GM19351 (cell line): ENCODE data around the gene SAMD9.
"Not testable (repeated sequence)": the region's sequence is repeated elsewhere in the genome, so short reads cannot be mapped to it uniquely, and the experiment has no call there.

Experiments
- ATAC-seq: cut with Tn5 transposase; IDR thresholded peaks from one replicate; pipeline ENCODE4 v1.9.1; 2021; ENCODE audit warnings: mild to moderate bottlenecking, moderate library complexity; ENCODE audit not compliant: unreplicated experiment

SAMD9 gene

DNA sequence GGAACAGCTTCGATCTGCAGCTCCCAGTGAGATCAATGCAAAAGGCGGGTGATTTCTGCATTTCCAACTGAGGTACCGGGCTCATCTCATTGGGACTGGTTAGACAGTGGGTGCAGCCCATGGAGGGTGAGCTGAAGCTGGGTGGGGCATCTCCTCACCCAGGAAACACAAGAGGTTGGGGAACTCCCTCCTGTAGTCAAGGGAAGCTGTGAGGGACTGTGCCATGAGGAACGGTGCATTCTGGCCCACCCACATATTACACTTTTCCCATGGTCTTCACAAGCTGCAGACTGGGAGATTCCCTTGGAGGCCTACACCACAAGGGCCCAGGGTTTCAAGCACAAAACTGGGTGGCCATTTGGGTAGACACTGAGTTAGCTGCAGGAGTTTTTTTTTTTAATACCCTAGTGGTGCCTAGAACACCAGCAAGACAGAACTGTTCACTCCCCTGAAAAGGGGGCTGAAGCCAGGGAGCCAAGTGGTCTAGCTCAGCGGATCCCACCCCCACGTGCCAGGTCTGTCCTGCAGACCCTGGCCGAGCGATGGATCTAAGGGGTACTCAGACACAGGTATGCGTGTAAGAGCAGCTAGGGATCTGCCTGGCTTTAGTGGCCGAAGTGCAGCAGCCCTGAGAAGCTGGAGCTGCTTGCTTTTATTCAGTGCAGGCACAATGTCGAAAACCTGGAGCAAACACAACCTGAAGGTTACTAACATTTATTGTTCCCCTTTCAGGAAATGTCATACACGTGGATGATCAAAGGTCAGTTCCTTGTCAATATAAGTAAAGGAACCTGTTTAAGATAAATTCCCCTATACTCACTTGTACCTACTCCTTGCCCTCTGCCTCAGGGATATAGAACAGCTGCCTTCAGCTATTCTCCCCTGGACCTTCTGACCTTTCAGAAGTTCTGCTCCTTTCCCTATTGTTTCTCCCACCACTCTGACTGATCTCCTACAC, 3.1 kb upstream of the SAMD9 start:
- ATAC-seq = no peak

DNA sequence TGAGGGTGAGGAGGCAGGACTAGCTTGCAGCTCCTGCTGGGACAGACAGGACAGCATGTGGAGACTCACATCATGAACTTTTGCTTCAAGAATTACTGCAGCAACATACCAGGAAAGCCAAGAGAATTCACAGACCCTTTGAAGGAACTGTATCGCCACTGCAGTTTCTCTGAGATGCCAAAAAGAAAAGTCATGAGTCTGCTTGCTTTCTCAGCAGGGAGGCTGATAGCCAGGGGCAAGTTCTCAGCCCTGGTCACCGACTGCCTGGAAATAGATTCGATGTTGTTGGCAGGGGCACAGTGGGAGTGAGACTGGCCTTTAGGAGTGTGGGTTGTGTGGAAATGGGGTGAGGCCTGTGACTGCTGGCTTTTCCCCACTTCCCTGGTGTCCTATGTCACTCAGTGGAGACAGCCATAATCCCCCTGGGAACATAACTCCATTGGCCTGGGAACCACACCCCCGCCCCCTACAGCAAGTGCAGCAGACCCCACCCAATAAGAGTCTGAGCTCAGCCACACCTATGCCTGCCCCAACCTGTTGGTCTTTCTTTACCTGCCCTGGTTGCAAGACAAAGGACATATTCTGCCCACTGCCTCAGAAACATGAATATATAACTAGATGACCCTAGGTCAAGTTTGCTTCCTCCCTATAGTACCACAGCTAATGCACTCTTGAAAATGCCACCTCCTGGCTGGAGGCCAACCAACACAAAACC, 1.6 kb upstream of the SAMD9 start:
- no peak for ATAC-seq

DNA sequence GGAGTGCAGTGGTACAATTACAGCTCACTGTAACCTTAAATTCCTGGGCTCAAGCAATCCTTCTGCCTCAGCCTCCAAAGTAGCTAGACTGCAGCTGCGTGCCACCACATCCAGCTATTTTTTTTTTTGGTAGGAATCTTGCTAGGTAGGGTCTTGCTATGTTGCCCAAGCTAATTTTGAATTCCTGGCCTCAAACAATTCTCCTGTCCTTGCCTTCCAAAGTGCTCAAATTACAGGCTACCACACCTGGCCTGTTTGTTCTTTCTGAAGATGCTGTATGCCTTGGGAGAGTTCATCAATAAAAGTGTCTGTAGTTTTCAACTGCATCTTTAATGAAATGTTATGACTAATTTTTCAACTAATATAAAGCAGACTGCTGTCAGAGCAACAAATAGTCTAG, 452 bp downstream of the SAMD9 start:
- ATAC-seq = no peak

DNA sequence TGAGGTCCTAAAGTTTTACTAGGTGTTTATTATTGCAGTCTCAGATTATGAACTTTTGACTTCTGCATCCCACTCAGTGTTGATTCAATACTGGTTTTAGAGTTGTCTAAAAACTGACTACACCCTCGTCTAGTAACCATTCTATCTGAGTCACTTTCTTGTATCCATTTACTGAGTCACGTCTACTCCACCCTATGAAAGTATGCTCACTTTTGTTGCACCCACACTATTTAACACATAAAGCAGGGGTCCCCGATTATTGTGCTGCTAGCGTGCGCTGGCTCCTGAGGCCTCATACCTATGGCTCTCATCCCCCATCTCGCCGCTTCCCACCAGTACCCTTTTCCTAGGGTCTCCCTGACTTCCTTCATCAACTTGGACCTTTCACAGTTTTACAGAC, 2.0 kb downstream of the SAMD9 start:
- ATAC-seq = no peak

DNA sequence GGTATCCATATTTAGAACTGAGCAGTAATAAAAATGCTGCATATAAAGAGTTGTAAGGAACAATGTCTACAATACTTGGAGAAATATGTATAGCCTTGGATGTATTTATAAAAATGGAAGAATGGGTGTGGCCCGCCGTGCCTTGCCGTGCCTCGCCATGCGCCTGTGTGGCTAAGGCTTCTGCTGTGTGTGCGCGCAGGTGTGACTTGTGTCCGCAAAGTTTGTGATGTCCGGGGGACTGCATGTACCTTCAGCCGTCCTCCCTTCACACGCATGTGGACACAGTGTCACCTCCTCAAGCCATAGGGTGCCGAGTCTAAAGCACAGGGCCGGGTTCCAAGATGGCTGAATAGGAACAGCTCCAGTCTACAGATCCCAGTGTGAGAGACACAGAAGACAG, 9.8 kb downstream of the SAMD9 start:
- no peak for ATAC-seq

DNA sequence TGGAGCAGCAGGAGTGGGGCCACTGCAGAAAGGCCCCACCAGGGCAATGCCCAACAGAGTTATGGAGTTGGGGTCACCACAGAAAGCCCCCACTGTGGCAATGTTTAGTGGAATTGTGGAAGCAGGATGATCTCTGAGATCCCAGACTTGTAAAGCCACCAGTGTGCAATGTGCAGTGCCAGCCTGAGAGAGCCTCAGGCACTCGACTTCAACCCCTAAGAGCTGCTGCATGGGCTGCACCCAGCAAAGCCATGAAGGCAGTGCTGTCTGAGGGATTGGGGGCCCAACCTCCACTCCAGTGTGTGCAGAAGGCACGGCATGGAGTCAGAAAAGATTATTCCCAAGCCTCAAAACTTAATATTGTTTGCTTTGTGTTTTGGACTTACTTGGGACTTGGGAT, 20.4 kb downstream of the SAMD9 start:
- ATAC-seq = no peak

DNA sequence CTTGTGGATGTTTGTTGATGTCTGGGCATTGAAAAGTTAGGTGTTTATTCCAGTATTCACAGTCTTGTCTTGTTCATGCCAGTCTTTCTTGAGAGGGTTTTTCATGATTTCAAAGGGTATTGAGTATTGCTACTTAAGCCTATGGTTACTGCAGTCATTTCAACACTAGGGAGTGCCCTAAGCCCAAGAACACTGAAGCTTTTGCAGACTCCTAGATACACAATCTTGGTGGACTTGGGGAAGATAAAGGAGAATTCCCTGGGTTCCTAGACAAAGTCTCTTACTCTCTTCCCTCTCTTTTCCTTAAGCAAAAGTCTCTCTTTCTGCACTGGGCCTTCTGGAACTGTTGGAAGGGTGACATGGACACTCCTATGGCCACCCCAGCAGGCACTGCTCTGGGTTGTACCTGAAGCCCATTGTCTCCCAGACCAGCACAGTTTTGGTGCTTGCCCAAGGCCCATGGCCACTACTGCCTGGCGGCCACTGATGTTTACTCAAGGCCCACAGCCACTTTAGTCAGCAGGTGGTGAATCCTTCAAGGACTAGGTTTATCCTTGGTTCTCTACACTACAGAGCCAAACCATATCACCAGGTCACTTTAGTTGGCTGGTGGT, 24.9 kb downstream of the SAMD9 start:
- ATAC-seq = peak; percentile 81

DNA sequence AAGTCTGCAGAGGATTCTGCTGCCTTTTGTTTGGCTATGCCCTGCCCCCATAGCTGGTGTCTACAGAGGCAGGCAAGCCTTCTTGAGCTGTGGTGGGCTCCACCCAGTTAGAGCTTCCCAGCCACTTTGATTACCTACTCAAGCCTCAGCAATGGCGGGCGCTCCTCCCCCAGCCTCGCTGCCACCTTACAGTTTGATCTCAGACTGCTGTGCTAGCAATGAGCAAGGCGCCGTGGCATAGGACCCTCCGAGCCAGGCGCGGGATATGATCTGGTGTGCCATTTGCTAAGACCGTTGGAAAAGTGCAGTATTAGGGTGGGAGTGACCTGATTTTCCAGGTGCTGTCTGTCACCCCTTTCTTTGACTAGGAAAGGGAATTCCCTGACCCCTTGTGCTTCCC, 44.4 kb downstream of the SAMD9 start:
- ATAC-seq = not testable (repeated sequence)

DNA sequence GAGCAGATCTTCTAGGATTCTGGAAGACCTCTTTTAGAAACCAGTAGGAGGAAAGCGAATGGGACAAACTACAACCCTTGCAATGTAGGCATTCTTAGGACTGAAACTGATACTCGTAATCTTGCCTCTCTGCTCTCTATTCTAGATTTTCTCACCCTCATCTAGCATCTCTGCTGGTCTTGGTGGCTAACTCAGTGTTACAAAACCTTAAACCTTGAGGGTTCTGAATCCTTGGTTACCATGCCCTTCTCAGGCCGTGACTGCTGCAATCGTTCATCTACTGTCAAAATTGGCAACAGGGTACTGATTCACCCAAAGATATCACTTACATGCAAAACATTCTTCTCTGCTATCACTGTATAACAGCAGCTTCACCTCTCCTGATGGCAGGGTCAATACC, 55.2 kb downstream of the SAMD9 start:
- ATAC-seq = peak; percentile 54

DNA sequence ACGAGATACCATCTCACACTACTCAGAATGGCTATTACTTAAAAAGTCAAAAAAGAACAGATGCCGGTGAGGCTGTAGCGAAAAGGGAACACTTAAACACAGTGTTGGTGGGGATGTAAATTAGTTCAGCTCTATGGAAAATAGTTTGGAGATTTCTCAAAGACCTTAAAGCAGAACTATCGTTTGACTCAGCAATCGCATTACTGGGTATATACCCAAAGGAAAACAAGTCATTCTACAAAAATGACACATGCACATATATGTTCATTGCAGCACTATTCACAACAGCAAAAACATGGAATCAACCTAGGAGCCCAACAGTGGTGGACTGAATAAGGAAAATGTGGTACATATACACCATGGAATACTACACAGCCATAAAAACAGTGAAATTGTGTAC, 56.9 kb downstream of the SAMD9 start:
- ATAC-seq = no peak

DNA sequence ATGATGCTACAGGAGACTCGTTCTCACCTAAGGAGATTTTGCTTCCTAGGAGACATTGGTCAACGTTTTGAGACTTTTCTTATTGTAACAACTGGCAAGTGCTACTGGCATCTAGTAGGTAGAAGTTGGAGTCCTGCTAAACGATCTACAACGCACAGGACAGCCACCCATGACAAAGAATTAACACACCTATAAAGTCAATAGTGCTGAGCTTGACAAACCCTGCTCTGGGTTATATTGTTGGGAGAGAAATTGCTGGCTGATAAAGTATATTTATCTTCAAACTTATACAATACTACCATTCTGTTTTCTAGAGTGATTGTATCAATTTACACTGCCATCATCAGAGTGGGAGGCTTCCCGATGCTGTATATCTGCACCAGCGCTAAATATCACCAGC, 57.8 kb downstream of the SAMD9 start:
- ATAC-seq = no peak

DNA sequence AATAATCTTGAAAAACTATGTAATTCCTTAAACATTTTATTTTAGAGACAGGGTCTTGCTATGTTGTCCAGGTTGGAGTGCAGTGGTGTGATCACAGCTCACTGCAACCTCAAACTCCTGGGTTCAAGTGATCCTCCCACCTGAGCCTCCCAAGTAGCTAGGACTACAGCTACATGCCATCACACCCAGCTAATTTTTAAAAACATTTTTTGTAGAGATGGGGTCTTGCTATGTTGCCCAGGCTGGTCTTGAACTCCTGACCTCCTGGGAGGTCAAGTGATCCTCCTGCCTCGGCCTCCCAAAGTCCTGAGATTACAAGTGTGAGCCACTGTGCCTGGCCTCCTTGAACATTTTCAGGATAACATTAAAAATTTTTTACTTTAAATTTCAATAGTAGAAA, 61.2 kb downstream of the SAMD9 start:
- ATAC-seq = not testable (repeated sequence)

DNA sequence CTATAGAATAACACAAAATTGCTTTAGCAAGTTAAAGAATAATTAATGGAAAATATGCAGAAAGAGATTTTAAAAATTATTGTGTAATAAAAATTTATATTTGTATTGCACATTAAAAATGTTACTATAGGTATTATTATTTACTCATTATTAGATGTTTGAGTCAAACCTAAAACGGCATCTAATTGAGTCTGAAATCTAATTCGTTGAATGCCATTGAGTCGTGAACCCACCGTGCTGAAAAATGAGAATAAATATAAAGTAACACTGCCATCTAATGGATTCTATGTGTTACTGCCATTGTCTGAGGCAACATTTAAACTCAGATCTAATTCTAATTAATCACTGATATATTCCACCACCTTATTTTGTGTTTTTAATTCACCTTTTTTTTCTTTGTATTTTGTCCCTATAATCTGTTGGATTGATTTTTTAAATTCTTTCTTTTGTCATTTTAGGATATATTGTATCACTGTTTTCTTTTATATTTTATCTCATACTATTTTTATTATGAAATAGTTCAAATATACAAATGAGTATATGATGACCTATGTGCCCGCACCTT, 62.2 kb downstream of the SAMD9 start:
- peak; percentile 69 for ATAC-seq

DNA sequence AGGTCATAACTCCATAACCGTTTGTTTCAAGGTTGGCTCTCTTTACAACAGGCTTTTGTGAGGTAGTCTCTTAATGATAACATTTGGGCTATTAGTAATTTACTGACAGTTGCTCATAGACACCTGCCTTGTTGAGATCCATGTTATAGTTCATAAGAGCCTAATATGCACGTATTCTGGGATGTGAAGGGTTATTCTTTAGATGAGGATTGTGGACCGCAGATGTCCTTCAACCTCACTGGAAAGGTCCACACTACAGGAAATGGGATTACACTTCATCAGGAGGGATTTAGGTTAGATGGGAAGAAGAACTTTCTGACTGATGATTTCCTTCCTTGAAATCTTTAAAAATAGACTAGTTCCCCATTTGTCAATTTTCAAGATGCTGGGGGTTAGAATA, 62.8 kb downstream of the SAMD9 start:
- no peak for ATAC-seq

DNA sequence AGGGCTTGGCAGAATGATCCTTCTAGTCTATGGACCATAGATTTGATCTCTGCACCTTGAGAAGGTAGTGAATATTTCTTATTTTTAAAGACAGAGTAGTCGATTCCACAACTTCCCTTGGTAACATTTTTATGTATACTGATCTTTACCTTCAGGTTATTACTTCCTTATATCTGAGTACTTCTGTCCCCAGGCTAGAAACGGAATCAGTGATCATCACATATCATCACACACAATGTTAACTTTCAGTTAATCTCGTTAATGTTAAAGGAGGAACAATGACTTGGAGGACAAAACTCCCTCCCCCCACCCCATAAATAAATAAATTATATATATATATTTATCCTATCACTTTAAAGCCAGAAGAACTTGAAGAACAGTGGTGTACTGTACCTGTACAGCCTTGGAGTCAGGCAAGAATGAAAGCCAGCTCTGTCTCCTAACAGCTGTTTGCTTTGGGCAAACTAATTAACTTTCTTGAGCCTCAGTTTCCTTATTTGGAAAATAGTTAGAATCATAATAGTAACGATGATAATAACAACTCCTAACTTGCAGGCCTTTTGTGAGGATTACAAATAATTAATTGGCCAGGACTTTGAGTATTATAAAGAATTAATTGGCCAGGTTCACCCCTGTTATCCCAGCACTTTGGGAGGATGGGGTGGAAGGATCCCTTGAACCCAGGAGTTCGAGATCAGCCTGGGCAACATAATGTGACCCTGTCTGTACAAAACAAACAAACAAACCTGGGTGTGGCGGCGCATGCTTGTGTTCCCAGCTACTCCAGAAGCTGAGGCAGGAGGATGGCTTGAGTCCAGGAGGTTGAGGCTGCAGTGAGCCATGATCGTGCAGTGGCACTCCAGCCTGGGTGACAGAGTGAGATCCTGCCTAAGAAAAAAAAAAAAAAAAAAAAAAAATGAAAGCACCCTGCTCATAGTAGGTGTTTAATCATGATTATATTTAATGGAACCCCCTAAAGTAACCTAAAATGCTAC, 63.5 kb downstream of the SAMD9 start:
- ATAC-seq = no peak

DNA sequence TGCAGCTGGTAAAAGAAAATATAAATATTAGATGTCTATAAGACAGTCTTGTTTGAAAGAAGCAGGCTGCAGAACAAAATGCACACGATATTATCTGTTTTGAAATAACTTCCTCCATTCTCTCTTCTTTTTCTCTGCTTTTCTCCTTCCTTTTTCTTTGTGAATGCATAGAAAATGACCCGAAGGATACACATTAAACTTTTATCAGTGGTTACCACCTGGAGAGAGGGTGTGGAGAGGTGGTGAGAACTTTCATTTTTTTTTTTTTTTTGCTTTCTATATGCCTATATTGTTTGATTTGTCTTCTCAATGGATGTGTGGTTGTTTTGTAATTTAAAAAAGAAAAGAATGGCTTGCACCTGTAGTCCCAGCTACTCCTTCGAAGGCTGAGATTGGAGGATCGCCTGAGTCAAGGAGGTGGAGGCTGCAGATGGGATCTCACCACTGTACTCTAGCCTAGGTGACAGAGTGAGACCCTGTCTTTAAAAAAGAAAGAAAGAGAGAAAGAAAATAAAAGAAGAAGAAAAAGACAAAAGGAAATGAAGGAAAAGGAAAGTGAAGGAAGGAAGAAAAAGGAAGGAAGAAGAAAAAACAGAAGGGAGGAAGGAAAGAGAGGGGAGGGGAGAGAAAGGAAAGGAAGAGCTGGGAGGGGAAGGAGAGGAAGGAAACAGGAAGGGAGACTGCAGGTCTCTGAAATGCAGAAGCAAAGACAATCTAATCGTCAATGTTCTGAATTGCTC, 64.4 kb downstream of the SAMD9 start:
- ATAC-seq = no peak

DNA sequence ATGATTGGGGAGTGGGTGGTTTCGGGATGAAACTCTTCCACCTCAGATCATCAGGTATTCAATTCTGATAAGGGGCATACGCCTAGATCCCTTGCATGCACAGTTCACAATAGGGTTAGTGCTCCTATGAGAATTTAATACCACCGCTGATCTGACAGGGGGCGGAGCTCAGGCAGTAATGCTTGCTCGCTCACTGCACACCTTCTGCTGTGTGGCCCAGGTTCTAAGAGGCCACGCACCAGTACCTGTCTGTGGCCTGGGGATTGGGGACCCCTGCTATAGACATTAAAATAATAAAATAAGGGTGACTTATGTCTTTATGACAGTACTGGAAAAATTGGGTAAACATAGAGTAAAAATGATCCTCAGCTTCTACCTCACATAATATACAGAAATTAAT, 66.1 kb downstream of the SAMD9 start:
- no peak for ATAC-seq
